Ecto neural progenitor cell (in vitro differentiated cells): ENCODE results near the gene CCDC12.

Source experiments
- DNase-seq: peaks from one replicate; pipeline ENCODE4 v3.0.0-alpha.2; 2018; ENCODE audit warnings: low spot score

CCDC12 gene

GRCh38 chr3:46995901-46996562, 19.5 kb upstream of the CCDC12 start:
- DNase-seq: no peak

GRCh38 chr3:46994801-46995731, 18.5 kb upstream of the CCDC12 start:
- no peak for DNase-seq

GRCh38 chr3:46993986-46994385, 17.4 kb upstream of the CCDC12 start:
- no peak for DNase-seq

GRCh38 chr3:46993292-46993691, 16.7 kb upstream of the CCDC12 start:
- no peak for DNase-seq

- DNase-seq: no peak
Measured at GRCh38 chr3:46992231-46992630, 15.7 kb upstream of the CCDC12 start.

GRCh38 chr3:46991406-46992165, 15.0 kb upstream of the CCDC12 start:
- DNase-seq: no peak

- no peak for DNase-seq
Measured at GRCh38 chr3:46990573-46991374, 14.2 kb upstream of the CCDC12 start.

GRCh38 chr3:46989146-46989810, 12.7 kb upstream of the CCDC12 start:
- DNase-seq: no peak

GRCh38 chr3:46988616-46989015, 12.1 kb upstream of the CCDC12 start:
- DNase-seq: no peak

GRCh38 chr3:46987743-46988401, 11.3 kb upstream of the CCDC12 start:
- no peak for DNase-seq

GRCh38 chr3:46987319-46987742, 10.8 kb upstream of the CCDC12 start:
- DNase-seq: no peak

GRCh38 chr3:46986782-46987310, 10.3 kb upstream of the CCDC12 start:
- DNase-seq: no peak

GRCh38 chr3:46986055-46986730, 9.6 kb upstream of the CCDC12 start:
- no peak for DNase-seq

- no peak for DNase-seq
Measured at GRCh38 chr3:46985588-46985987, 9.0 kb upstream of the CCDC12 start.

- DNase-seq: no peak
Measured at GRCh38 chr3:46984591-46985459, 8.3 kb upstream of the CCDC12 start.

GRCh38 chr3:46982546-46982945, 6.0 kb upstream of the CCDC12 start:
- no peak for DNase-seq

- DNase-seq: no peak
Measured at GRCh38 chr3:46981932-46982471, 5.5 kb upstream of the CCDC12 start.

GRCh38 chr3:46979958-46980497, 3.5 kb upstream of the CCDC12 start:
- no peak for DNase-seq
